Type B pancreatic cell (in vitro differentiated cells): ENCODE data around the gene PDCD7. TPM values are rescaled to one million over a fixed set of nuclear protein-coding genes. Genes with fewer than 3 reads are reported as not detected.
"Not testable (repeated sequence)": the region's sequence is repeated elsewhere in the genome, so short reads cannot be mapped to it uniquely, and the experiment has no call there.

Experiments used
- DNase-seq: peaks from one replicate; pipeline ENCODE4 v3.0.0; 2021; ENCODE audit warnings: mixed read lengths; ENCODE audit not compliant: unreplicated experiment; ENCODE audit errors: extremely low spot score
- H3K27ac Mint-ChIP-seq: 2 replicates; pipeline ENCODE4 v1.8.0; 2021; ENCODE audit warnings: mild to moderate bottlenecking, mixed read lengths
- H3K27me3 Mint-ChIP-seq: 2 replicates; pipeline ENCODE4 v1.8.0; 2021; ENCODE audit warnings: mixed read lengths
- H3K36me3 Mint-ChIP-seq: 2 replicates; pipeline ENCODE4 v1.8.0; 2021; ENCODE audit warnings: mixed read lengths
- H3K4me1 Mint-ChIP-seq: one replicate; pipeline ENCODE4 v1.8.0; 2021; ENCODE audit warnings: mixed read lengths; ENCODE audit not compliant: unreplicated experiment
- H3K4me3 Mint-ChIP-seq: 2 replicates; pipeline ENCODE4 v1.8.0; 2021; ENCODE audit warnings: mild to moderate bottlenecking, mixed read lengths
- H3K9me3 Mint-ChIP-seq: 2 replicates; pipeline ENCODE4 v1.8.0; 2021; ENCODE audit warnings: mixed read lengths
- total RNA-seq: library from RNA; stranded (reverse); gene quantifications from 2 replicates; pipeline ENCODE4 v1.2.1, GENCODE V29; 2021; ENCODE audit warnings: low replicate concordance
- TF ChIP-seq, protein P1 (sequence below): fragments of 200-600 bp; sonication (generic); conservative IDR thresholded peaks from 2 replicates; pipeline ENCODE4 v1.5.0; 2021; ENCODE audit warnings: antibody characterized with exemption, mild to moderate bottlenecking

PDCD7 gene
- total RNA-seq, 1 donor from 2014 or later: 38.9 TPM

DNA sequence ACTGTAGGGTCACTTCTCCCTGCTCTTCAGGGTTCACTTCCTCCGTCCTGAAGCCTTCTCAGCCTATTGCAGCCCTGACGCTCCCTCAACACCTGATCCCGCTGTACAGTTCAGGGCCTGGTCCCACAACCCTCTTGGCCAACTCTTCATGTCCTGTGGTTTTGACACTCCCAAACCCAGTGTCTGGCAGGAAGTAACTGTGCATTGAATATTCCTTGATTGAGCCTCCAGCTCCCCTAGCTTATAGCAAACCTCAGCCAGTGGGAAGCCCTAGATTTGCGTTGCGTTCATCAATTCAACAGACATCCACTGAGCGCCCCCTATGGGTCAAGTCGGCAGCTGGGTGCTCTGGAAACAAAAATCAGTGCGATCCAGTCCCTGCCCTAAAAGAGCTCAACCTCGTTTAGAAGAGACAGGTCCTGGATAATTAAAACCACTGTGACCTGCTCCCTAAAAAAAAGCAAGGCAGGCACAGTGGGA lies 32.2 kb downstream of the PDCD7 start:
- DNase-seq: no peak
- Mint-ChIP-seq H3K27ac (no peak overlapping the region), H3K27me3 (peaks cover 3% of the 10 kb centered on the region), H3K9me3 (no peaks in the 10 kb centered on the region), H3K4me1 (peaks cover 6% of the 10 kb centered on the region), H3K36me3 (peaks cover 22% of the 10 kb centered on the region), H3K4me3 (peak overlapping the region; percentile 74)
- TF ChIP-seq, protein P1, sequence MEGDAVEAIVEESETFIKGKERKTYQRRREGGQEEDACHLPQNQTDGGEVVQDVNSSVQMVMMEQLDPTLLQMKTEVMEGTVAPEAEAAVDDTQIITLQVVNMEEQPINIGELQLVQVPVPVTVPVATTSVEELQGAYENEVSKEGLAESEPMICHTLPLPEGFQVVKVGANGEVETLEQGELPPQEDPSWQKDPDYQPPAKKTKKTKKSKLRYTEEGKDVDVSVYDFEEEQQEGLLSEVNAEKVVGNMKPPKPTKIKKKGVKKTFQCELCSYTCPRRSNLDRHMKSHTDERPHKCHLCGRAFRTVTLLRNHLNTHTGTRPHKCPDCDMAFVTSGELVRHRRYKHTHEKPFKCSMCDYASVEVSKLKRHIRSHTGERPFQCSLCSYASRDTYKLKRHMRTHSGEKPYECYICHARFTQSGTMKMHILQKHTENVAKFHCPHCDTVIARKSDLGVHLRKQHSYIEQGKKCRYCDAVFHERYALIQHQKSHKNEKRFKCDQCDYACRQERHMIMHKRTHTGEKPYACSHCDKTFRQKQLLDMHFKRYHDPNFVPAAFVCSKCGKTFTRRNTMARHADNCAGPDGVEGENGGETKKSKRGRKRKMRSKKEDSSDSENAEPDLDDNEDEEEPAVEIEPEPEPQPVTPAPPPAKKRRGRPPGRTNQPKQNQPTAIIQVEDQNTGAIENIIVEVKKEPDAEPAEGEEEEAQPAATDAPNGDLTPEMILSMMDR: peak; percentile 90

- Mint-ChIP-seq H3K36me3 (peaks cover 22% of the 10 kb centered on the region), H3K9me3 (no peaks in the 10 kb centered on the region), H3K27ac (no peak overlapping the region), H3K4me3 (no peak overlapping the region), H3K27me3 (peaks cover 3% of the 10 kb centered on the region), H3K4me1 (peaks cover 8% of the 10 kb centered on the region)
- TF ChIP-seq, protein P1: no peak
- no peak for DNase-seq
These were observed 33.2 kb downstream of the PDCD7 start for GRCh38 chr15:65100442-65100841.

GRCh38 chr15:65099801-65100200 lies 33.8 kb downstream of the PDCD7 start:
- not testable (repeated sequence) for H3K27me3 Mint-ChIP-seq, H3K27ac Mint-ChIP-seq, H3K9me3 Mint-ChIP-seq, H3K4me3 Mint-ChIP-seq, DNase-seq
- Mint-ChIP-seq H3K4me1 (peaks cover 12% of the 10 kb centered on the region), H3K36me3 (peaks cover 22% of the 10 kb centered on the region)

- H3K9me3 Mint-ChIP-seq: no peaks in the 10 kb centered on the region
- H3K27me3 Mint-ChIP-seq: peaks cover 3% of the 10 kb centered on the region
- peaks cover 22% of the 10 kb centered on the region for H3K36me3 Mint-ChIP-seq
- H3K4me3 Mint-ChIP-seq: no peak overlapping the region
- TF ChIP-seq, protein P1: no peak
- H3K4me1 Mint-ChIP-seq: peaks cover 12% of the 10 kb centered on the region
- H3K27ac Mint-ChIP-seq: no peak overlapping the region
- no peak for DNase-seq
These were observed 34.3 kb downstream of the PDCD7 start for GRCh38 chr15:65099336-65099735.

DNA sequence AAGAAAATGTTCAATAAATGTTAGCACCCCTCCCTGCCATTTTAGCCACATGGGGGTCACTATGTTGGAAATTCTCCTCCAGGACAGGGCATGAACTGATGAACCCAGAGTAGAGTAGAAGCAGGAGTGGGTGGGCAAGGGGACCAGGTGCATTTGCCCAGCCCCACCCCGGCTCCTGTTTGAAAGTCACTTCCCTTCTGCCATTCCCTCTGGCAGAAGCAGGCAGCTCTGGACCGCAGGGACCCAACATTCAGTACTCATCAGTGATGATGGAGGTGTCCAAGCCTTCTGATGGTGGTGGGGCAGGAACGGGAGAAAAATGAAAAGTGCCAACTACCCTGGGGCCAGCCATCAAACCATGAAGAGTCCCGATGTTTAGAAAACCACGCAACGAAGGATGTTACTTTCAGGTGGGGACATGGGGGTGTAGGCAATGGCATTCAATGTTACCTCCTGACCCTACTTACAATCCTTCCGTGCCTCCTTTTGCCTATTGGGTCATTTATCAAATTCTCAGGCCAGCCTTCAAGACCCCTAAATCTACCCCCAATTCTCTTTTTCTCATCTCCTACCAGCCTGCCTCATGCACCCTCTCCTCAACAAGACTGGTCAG lies 35.9 kb downstream of the PDCD7 start:
- TF ChIP-seq, protein P1: no peak
- Mint-ChIP-seq H3K36me3 (peaks cover 22% of the 10 kb centered on the region), H3K27ac (no peak overlapping the region), H3K27me3 (peaks cover 3% of the 10 kb centered on the region), H3K9me3 (no peaks in the 10 kb centered on the region), H3K4me3 (no peak overlapping the region), H3K4me1 (peaks cover 12% of the 10 kb centered on the region)
- DNase-seq: no peak

GRCh38 chr15:65096481-65097385 lies 36.9 kb downstream of the PDCD7 start:
- TF ChIP-seq, protein P1: no peak
- H3K9me3 Mint-ChIP-seq: no peaks in the 10 kb centered on the region
- H3K4me3 Mint-ChIP-seq: no peak overlapping the region
- no peak overlapping the region for H3K27ac Mint-ChIP-seq
- H3K4me1 Mint-ChIP-seq: peaks cover 11% of the 10 kb centered on the region
- peaks cover 22% of the 10 kb centered on the region for H3K36me3 Mint-ChIP-seq
- no peak for DNase-seq
- H3K27me3 Mint-ChIP-seq: peaks cover 2% of the 10 kb centered on the region
